RKO (cell line): ENCODE data around the gene NMRK2.
"Not testable (repeated sequence)": the region's sequence is repeated elsewhere in the genome, so short reads cannot be mapped to it uniquely, and the experiment has no call there.

Source experiments
- DNase-seq: peaks from one replicate; pipeline ENCODE4 v3.0.0-alpha.2; 2016; ENCODE audit warnings: low spot score

The NMRK2 gene

GRCh38 chr19:3932931-3933810 is at the start of gene NMRK2:
Gene NMRK2 (plus strand): TSS chr19:3933069. CDS start chr19:3933672, 603 bp downstream.
- DNase-seq: no peak

- DNase-seq: no peak
Observed at GRCh38 chr19:3890591-3890990, 42.3 kb upstream of the NMRK2 start.

- no peak for DNase-seq
Observed at GRCh38 chr19:3893509-3894179, 39.2 kb upstream of the NMRK2 start.

GRCh38 chr19:3894959-3895358 is 37.9 kb upstream of the NMRK2 start:
- not testable (repeated sequence) for DNase-seq

- no peak for DNase-seq
Observed at GRCh38 chr19:3895788-3896187, 37.1 kb upstream of the NMRK2 start.

- no peak for DNase-seq
Observed at GRCh38 chr19:3897936-3898335, 34.9 kb upstream of the NMRK2 start.

GRCh38 chr19:3898426-3898825 is 34.4 kb upstream of the NMRK2 start:
- no peak for DNase-seq

GRCh38 chr19:3899531-3900294 is 33.2 kb upstream of the NMRK2 start:
- no peak for DNase-seq

- DNase-seq: no peak
Observed at GRCh38 chr19:3902317-3902973, 30.4 kb upstream of the NMRK2 start.

- DNase-seq: no peak
Observed at GRCh38 chr19:3904233-3904632, 28.6 kb upstream of the NMRK2 start.

- DNase-seq: no peak
Observed at GRCh38 chr19:3907626-3908265, 25.1 kb upstream of the NMRK2 start.

- no peak for DNase-seq
Observed at GRCh38 chr19:3908266-3909054, 24.4 kb upstream of the NMRK2 start.

- DNase-seq: no peak
Observed at GRCh38 chr19:3910105-3910504, 22.8 kb upstream of the NMRK2 start.

- no peak for DNase-seq
Observed at GRCh38 chr19:3914199-3914598, 18.7 kb upstream of the NMRK2 start.

- DNase-seq: no peak
Observed at GRCh38 chr19:3916033-3916432, 16.8 kb upstream of the NMRK2 start.

- DNase-seq: no peak
Observed at GRCh38 chr19:3919793-3920192, 13.1 kb upstream of the NMRK2 start.

- DNase-seq: no peak
Observed at GRCh38 chr19:3923096-3923758, 9.6 kb upstream of the NMRK2 start.

GRCh38 chr19:3923912-3924311 is 9.0 kb upstream of the NMRK2 start:
- DNase-seq: no peak

GRCh38 chr19:3931041-3931440 is 1.8 kb upstream of the NMRK2 start:
- no peak for DNase-seq
